ENCODE measurements around the gene WWOX. TPM values are rescaled to one million over a fixed set of nuclear protein-coding genes. Genes with fewer than 3 reads are reported as not detected.

WWOX gene
- total RNA-seq, 4 donors from 2014 or later: 76.8 to 102 (median 83.6) TPM

DNA sequence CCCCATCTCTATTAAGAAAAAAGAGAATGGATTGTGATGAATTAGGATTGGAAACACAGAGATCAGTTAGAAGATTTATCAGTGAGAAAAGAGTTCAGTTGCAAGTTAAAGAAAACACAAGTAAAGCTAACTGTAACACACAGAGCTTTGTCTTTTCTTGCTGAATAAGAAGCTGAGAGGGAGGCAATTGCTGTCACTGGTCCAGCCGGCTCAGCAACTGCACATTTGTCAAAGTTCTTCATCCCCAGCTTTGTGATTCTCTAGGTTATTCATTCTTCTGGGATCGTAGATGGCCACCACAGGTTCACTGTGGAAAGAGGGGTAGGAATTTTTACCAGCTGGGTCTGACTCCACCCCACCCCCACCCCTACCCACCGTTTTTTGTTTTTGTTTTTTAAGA lies 615.7 kb downstream of the WWOX start:
- Histone ChIP-seq H3K9me3 (no peaks in the 10 kb centered on the region), H3K4me3 (no peak overlapping the region), H3K36me3 (no peaks in the 10 kb centered on the region), H3K4me1 (peaks cover 0 to 4% (median 0%) of the 10 kb centered on the region in 4 donors), H3K27ac (no peak overlapping the region), H3K27me3 (no peaks in the 10 kb centered on the region)
- WGBS, 2 donors: 48 to 58% methylated on average over 3 of the region's 3 CpGs
- DNase-seq (ENCODE audit: low spot score in 2 of 2): no peak
- TF ChIP-seq POLR2A (IDR thresholded peaks at IDR 0.05) (no peak), EP300 (IDR thresholded peaks at IDR 0.05) (no peak)
- TF ChIP-seq, protein P1, sequence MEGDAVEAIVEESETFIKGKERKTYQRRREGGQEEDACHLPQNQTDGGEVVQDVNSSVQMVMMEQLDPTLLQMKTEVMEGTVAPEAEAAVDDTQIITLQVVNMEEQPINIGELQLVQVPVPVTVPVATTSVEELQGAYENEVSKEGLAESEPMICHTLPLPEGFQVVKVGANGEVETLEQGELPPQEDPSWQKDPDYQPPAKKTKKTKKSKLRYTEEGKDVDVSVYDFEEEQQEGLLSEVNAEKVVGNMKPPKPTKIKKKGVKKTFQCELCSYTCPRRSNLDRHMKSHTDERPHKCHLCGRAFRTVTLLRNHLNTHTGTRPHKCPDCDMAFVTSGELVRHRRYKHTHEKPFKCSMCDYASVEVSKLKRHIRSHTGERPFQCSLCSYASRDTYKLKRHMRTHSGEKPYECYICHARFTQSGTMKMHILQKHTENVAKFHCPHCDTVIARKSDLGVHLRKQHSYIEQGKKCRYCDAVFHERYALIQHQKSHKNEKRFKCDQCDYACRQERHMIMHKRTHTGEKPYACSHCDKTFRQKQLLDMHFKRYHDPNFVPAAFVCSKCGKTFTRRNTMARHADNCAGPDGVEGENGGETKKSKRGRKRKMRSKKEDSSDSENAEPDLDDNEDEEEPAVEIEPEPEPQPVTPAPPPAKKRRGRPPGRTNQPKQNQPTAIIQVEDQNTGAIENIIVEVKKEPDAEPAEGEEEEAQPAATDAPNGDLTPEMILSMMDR (IDR thresholded peaks at IDR 0.05): no peak

DNA sequence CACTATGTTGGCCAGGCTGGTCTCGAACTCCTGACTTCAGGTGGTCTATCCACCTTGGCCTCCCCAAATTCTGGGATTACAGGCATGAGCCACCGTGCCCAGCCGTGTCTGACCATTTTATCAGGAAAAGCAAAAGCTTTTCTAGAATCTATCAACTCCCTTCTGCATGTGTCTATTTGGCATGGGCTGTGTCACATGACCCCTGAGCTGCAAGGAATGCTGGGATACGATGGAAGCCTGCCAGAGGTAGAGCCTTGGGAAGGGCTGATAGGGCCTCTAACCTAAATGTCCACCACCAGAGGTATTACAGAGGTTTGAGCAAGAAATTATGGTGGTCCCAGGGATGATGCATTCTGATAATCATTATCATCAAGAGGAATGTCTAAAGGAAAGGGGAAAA lies 616.2 kb downstream of the WWOX start:
- Histone ChIP-seq H3K27ac (no peak overlapping the region), H3K4me3 (no peak overlapping the region), H3K9me3 (no peaks in the 10 kb centered on the region), H3K4me1 (peaks cover 0 to 4% (median 0%) of the 10 kb centered on the region in 4 donors), H3K36me3 (no peaks in the 10 kb centered on the region), H3K27me3 (no peaks in the 10 kb centered on the region)
- TF ChIP-seq POLR2A (IDR thresholded peaks at IDR 0.05) (no peak), EP300 (IDR thresholded peaks at IDR 0.05) (no peak)
- TF ChIP-seq, protein P1 (IDR thresholded peaks at IDR 0.05): no peak
- WGBS, 2 donors: 93 to 99% methylated on average over 4 of the region's 4 CpGs
- no peak for DNase-seq (ENCODE audit: low spot score in 2 of 2)

DNA sequence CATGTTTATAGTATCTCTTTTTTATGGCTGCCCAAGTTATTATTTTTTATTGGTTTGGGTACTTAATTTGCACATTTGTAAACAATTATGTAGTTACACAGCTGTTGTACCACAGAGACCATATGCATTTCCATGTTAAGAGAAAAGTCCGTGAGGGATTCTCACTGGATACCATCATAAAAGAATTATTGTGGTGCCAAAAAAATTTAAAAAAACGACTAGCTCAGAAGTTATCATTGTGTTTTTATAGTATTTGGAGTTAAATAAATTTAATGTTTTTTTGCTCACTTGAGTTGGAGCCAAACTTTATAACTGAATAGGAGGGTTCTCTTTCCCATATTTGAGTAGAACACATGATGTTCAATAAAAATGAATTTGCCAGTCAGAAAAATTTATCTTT lies 618.7 kb downstream of the WWOX start:
- 54 to 60% methylated on average over 2 of the region's 2 CpGs for WGBS, 2 donors
- H3K27ac ChIP-seq: no peak overlapping the region
- no peak for TF ChIP-seq EP300 (IDR thresholded peaks at IDR 0.05)
- TF ChIP-seq, protein P1 (IDR thresholded peaks at IDR 0.05): no peak
- TF ChIP-seq POLR2A (IDR thresholded peaks at IDR 0.05): no peak
- no peaks in the 10 kb centered on the region for H3K27me3 ChIP-seq
- no peak overlapping the region for H3K4me3 ChIP-seq
- no peak for DNase-seq (ENCODE audit: low spot score in 2 of 2)
- peaks cover 0 to 4% (median 0%) of the 10 kb centered on the region in 4 donors for H3K4me1 ChIP-seq
- H3K36me3 ChIP-seq: no peaks in the 10 kb centered on the region
- no peaks in the 10 kb centered on the region for H3K9me3 ChIP-seq

DNA sequence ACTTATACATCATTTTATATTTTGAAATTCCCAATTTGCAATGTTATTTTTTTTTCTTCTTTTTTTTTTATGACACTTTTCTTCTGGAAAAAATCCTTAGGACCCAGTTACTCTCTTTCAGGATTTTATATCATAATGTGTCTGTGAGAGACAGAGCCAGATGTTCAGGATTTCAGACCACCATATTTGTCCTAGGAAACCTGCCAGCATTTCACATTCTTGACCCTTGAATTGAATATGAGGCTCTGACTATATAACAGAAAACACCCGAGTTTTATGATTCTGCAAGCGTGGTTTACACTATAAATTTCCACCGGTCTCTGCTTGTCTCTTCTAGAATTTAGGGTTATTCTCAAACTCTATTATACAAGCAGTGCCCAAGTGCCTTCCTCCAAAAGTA lies 621.0 kb downstream of the WWOX start:
- H3K4me1 ChIP-seq: no peaks in the 10 kb centered on the region
- H3K27me3 ChIP-seq: no peaks in the 10 kb centered on the region
- H3K4me3 ChIP-seq: no peak overlapping the region
- DNase-seq (ENCODE audit: low spot score in 2 of 2): no peak
- 41 to 44% methylated on average over 3 of the region's 3 CpGs for WGBS, 2 donors
- H3K27ac ChIP-seq: no peak overlapping the region
- H3K9me3 ChIP-seq: no peaks in the 10 kb centered on the region
- TF ChIP-seq, protein P1 (IDR thresholded peaks at IDR 0.05): no peak
- TF ChIP-seq POLR2A (IDR thresholded peaks at IDR 0.05): no peak
- no peak for TF ChIP-seq EP300 (IDR thresholded peaks at IDR 0.05)
- H3K36me3 ChIP-seq: no peaks in the 10 kb centered on the region

DNA sequence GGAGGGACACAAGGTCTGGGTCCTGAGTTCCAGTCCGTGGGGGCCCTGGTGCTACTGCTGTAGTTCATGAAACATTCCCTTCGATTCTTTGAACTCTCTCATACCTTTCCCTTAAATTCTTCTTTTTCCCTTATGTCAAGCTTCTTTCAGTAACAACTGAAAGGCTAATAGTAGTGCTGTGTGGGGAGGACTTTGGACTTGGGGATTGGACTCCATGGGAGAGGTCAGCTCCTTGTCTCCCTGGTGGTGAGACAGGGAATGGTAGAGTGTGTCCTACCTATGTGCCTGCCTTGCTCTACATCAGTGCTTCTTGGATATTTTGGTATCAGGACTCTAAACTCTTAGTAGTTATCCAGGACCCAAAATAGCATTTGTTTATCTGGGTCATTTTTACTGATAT lies 628.1 kb downstream of the WWOX start:
- WGBS, 2 donors: 89 to 98% methylated on average over 2 of the region's 2 CpGs
- H3K4me1 ChIP-seq: no peaks in the 10 kb centered on the region
- no peak overlapping the region for H3K27ac ChIP-seq
- no peak overlapping the region for H3K4me3 ChIP-seq
- H3K36me3 ChIP-seq: no peaks in the 10 kb centered on the region
- no peak for DNase-seq (ENCODE audit: low spot score in 2 of 2)
- no peak for TF ChIP-seq EP300 (IDR thresholded peaks at IDR 0.05)
- no peak for TF ChIP-seq POLR2A (IDR thresholded peaks at IDR 0.05)
- TF ChIP-seq, protein P1 (IDR thresholded peaks at IDR 0.05): no peak
- no peaks in the 10 kb centered on the region for H3K9me3 ChIP-seq
- H3K27me3 ChIP-seq: no peaks in the 10 kb centered on the region
